ENCODE data around the gene PRDM15. TPM values are rescaled to one million over a fixed set of nuclear protein-coding genes. Genes with fewer than 3 reads are reported as not detected.

The PRDM15 gene
- total and polyA plus RNA-seq, 7 donors = 1.2 to 6.9 (median 4.6) TPM

DNA sequence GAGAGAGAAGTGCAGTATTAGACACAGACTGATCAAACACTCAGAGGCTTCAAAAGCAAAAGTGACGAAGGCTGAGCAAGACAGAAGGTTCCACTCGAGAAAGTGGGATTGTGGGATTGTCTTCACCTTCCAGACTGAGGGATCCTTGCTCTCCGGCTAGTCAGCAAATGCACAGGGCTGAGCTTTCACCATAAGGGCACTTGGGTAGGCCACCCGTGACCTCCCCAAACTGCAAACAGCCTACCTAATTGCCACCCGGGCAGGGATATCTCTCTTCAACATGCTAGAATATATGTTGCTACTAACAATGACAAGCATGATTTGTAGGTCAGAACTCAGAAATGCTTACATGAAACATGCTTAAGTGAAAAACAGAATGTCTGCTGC lies 77.0 kb downstream of the PRDM15 start:
- peak overlapping the region in 2 of 4 donors; percentile 19 to 40 for H3K27ac ChIP-seq
- H3K4me3 ChIP-seq = no peak overlapping the region
- peaks cover 0 to 17% (median 9%) of the 10 kb centered on the region in 4 donors for H3K4me1 ChIP-seq
- H3K36me3 ChIP-seq = peaks cover 4 to 30% (median 10%) of the 10 kb centered on the region in 4 donors
- DNase-seq = no peak
- intact Hi-C loops (cut with DNase I) = no loop called here
- WGBS, 2 donors = 80% methylated on average over 5 of the region's 5 CpGs
- no peaks in the 10 kb centered on the region for H3K27me3 ChIP-seq
- H3K9me3 ChIP-seq = no peaks in the 10 kb centered on the region
- TF ChIP-seq EP300 (IDR thresholded peaks at IDR 0.05) = no peak
- TF ChIP-seq POLR2A (IDR thresholded peaks at IDR 0.05) = no peak
- no peak for TF ChIP-seq CTCF (IDR thresholded peaks at IDR 0.05)
- TF ChIP-seq POLR2AphosphoS5 (IDR thresholded peaks at IDR 0.05) = no peak

DNA sequence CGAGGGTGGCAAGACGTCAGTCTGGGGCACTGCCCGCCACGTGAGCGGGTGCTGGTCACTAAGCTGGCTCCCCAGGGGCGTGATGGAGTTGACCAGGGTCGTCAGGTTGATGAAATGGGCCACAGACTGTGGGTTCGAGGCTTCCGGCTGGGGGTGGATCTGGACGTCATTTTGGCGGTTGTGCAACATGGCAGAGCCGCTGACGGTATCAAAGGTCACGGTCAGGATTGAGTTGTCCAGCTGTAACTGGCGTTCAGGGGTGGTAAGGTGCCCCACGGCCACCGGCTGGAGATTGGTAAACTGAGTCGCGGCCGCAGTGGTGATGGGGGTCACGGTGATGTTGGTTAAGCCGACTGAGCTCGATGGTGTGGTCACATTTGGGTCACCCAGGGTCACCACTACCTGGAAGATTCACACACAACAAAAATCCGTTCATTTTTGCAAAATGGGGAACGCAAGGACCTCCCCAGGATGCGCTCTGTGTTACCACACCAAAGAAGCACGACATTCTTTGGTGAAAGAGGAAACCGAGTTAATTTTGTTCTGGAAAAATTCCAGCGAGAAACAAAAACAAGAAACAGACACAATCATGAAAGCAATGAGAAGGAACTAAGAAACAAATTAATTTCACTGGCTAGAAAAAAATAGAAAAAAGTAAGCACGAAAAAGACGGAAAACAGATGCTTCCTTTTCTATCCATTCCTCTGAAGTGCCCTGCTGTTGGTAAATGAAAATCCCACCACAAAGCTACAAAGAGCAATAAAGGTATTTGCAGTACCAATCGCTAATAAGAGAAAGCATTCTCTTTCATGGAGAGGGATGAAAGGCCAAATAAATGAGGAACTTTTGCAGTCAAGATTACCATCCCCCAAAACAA lies 77.6 kb downstream of the PRDM15 start:
- no peak overlapping the region for H3K27ac ChIP-seq
- no peak overlapping the region for H3K4me3 ChIP-seq
- no peak for DNase-seq
- 89 to 92% methylated on average over 32 of the region's 32 CpGs for WGBS, 2 donors
- TF ChIP-seq POLR2A (IDR thresholded peaks at IDR 0.05) (no peak), EP300 (IDR thresholded peaks at IDR 0.05) (no peak), POLR2AphosphoS5 (IDR thresholded peaks at IDR 0.05) (no peak), CTCF (IDR thresholded peaks at IDR 0.05) (no peak)
- intact Hi-C loops (cut with DNase I) = no loop called here
- H3K36me3 ChIP-seq = peaks cover 4 to 30% (median 10%) of the 10 kb centered on the region in 4 donors
- peaks cover 0 to 17% (median 9%) of the 10 kb centered on the region in 4 donors for H3K4me1 ChIP-seq
- H3K9me3 ChIP-seq = no peaks in the 10 kb centered on the region
- no peaks in the 10 kb centered on the region for H3K27me3 ChIP-seq

GRCh38 chr21:41800425-41801320 lies 78.5 kb downstream of the PRDM15 start:
- no peak for TF ChIP-seq POLR2AphosphoS5 (IDR thresholded peaks at IDR 0.05)
- no peak for TF ChIP-seq POLR2A (IDR thresholded peaks at IDR 0.05)
- TF ChIP-seq EP300 (IDR thresholded peaks at IDR 0.05) = no peak
- TF ChIP-seq CTCF (IDR thresholded peaks at IDR 0.05) = no peak
- H3K4me1 ChIP-seq = peaks cover 0 to 17% (median 9%) of the 10 kb centered on the region in 4 donors
- H3K36me3 ChIP-seq = peaks cover 4 to 30% (median 10%) of the 10 kb centered on the region in 4 donors
- WGBS, 2 donors = 87 to 91% methylated on average over 24 of the region's 24 CpGs
- H3K27ac ChIP-seq = no peak overlapping the region
- no peaks in the 10 kb centered on the region for H3K9me3 ChIP-seq
- H3K4me3 ChIP-seq = no peak overlapping the region
- no peaks in the 10 kb centered on the region for H3K27me3 ChIP-seq
- intact Hi-C loops (cut with DNase I) = no loop called here
- no peak for DNase-seq

- Histone ChIP-seq H3K4me1 (peaks cover 0 to 17% (median 9%) of the 10 kb centered on the region in 4 donors), H3K4me3 (no peak overlapping the region), H3K36me3 (peaks cover 4 to 30% (median 10%) of the 10 kb centered on the region in 4 donors), H3K27ac (no peak overlapping the region), H3K27me3 (no peaks in the 10 kb centered on the region), H3K9me3 (no peaks in the 10 kb centered on the region)
- TF ChIP-seq POLR2A (IDR thresholded peaks at IDR 0.05) (no peak), POLR2AphosphoS5 (IDR thresholded peaks at IDR 0.05) (no peak), CTCF (IDR thresholded peaks at IDR 0.05) (no peak), EP300 (IDR thresholded peaks at IDR 0.05) (no peak)
- no peak for DNase-seq
- 93 to 94% methylated on average over 7 of the region's 7 CpGs for WGBS, 2 donors
- intact Hi-C loops (cut with DNase I) = no loop called here
Observed at GRCh38 chr21:41799763-41800162, 79.4 kb downstream of the PRDM15 start.
